GM15510 (cell line): ENCODE measurements around the gene TKFC.

Experiments used
- POLR2A ChIP-seq: IDR thresholded peaks from 3 replicates; pipeline ENCODE4 v1.6.1; 2011; ENCODE audit warnings: borderline replicate concordance; ENCODE audit not compliant: insufficient read length; ENCODE audit errors: extremely low read depth

Gene TKFC

GRCh38 chr11:61336171-61336935 is 3.3 kb downstream of the TKFC start:
- TF ChIP-seq POLR2A, result no peak

- no peak for TF ChIP-seq POLR2A
Measured at GRCh38 chr11:61337706-61338470, 4.9 kb downstream of the TKFC start.

- no peak for TF ChIP-seq POLR2A
Measured at GRCh38 chr11:61338783-61339489, 5.9 kb downstream of the TKFC start.

- TF ChIP-seq POLR2A, result no peak
Measured at GRCh38 chr11:61339490-61339878, 6.5 kb downstream of the TKFC start.

GRCh38 chr11:61340979-61341378 is 8.0 kb downstream of the TKFC start:
- TF ChIP-seq POLR2A, result no peak

- TF ChIP-seq POLR2A, result no peak
Measured at GRCh38 chr11:61341706-61342105, 8.7 kb downstream of the TKFC start.

GRCh38 chr11:61342207-61342803 is 9.3 kb downstream of the TKFC start:
- TF ChIP-seq POLR2A, result no peak

- TF ChIP-seq POLR2A, result no peak
Measured at GRCh38 chr11:61343792-61344745, 11.0 kb downstream of the TKFC start.

- TF ChIP-seq POLR2A, result no peak
Measured at GRCh38 chr11:61345170-61345610, 12.2 kb downstream of the TKFC start.

- no peak for TF ChIP-seq POLR2A
Measured at GRCh38 chr11:61345954-61346843, 13.2 kb downstream of the TKFC start.

- TF ChIP-seq POLR2A, result no peak
Measured at GRCh38 chr11:61347916-61348461, 15.0 kb downstream of the TKFC start.

GRCh38 chr11:61349189-61349751 is 16.2 kb downstream of the TKFC start:
- TF ChIP-seq POLR2A, result no peak
